Stimulated activated CD4-positive, alpha-beta T cell treated with anti-CD3 and anti-CD28 coated beads, Interleukin-1b, Interleukin-23, amount 100 ng/mL, for 24 hours (primary cell): ENCODE data around the gene PRRC2B.

Experiments
- DNase-seq, 4 experiments: peaks; one replicate each; pipeline ENCODE4 v3.0.0-alpha.2; 2020; ENCODE audit warnings: low read depth in 4 of 4, low spot score in 1 of 4

The PRRC2B gene

GRCh38 chr9:131484560-131485185, 90.8 kb downstream of the PRRC2B start:
- no peak for DNase-seq

- DNase-seq: no peak
These were observed 91.3 kb downstream of the PRRC2B start for GRCh38 chr9:131485206-131485605.

- no peak for DNase-seq
These were observed 92.0 kb downstream of the PRRC2B start for GRCh38 chr9:131485728-131486422.

- DNase-seq: no peak
These were observed 93.1 kb downstream of the PRRC2B start for GRCh38 chr9:131487001-131487400.

GRCh38 chr9:131487621-131488031, 93.7 kb downstream of the PRRC2B start:
- no peak for DNase-seq

GRCh38 chr9:131490514-131490913, 96.6 kb downstream of the PRRC2B start:
- DNase-seq: no peak

GRCh38 chr9:131491001-131491710, 97.3 kb downstream of the PRRC2B start:
- DNase-seq: no peak

GRCh38 chr9:131492070-131492469, 98.2 kb downstream of the PRRC2B start:
- no peak for DNase-seq

GRCh38 chr9:131494296-131494870, 100.5 kb downstream of the PRRC2B start:
- no peak for DNase-seq

GRCh38 chr9:131495785-131496184, 101.9 kb downstream of the PRRC2B start:
- DNase-seq: no peak

- DNase-seq: no peak
These were observed 103.0 kb downstream of the PRRC2B start for GRCh38 chr9:131496844-131497405.

GRCh38 chr9:131499254-131499767, 105.4 kb downstream of the PRRC2B start:
- no peak for DNase-seq

- DNase-seq: peak; percentile 23 to 58 (median 37)
These were observed 106.5 kb downstream of the PRRC2B start for GRCh38 chr9:131500377-131500776.

- peak in 2 of 4 experiments; percentile 20 to 45 for DNase-seq
These were observed 107.2 kb downstream of the PRRC2B start for GRCh38 chr9:131500939-131501541.

- peak; percentile 75 to 80 (median 78) for DNase-seq
These were observed 109.1 kb downstream of the PRRC2B start, which contains the start of gene POMT1 for GRCh38 chr9:131502781-131503625. TSS of gene POMT1 (plus strand) at chr9:131502918. CDS start at chr9:131504219, 1,301 bp downstream.

GRCh38 chr9:131503626-131504465, 110.0 kb downstream of the PRRC2B start:
- peak; percentile 26 to 73 (median 30) for DNase-seq

- no peak for DNase-seq
These were observed 111.1 kb downstream of the PRRC2B start for GRCh38 chr9:131505012-131505411.

- no peak for DNase-seq
These were observed 117.5 kb downstream of the PRRC2B start for GRCh38 chr9:131511416-131511815.

- DNase-seq: no peak
These were observed 118.0 kb downstream of the PRRC2B start for GRCh38 chr9:131511880-131512279.
